HepG2 (cell line): ENCODE results near the gene AMOTL2.

Source experiments
- CHD4 ChIP-seq: fragments of 200-600 bp; sonication (generic); IDR thresholded peaks from 2 replicates; pipeline ENCODE4 v1.7.0; 2017; ENCODE audit warnings: mild to moderate bottlenecking, low read length, borderline replicate concordance
- CREB1 ChIP-seq, 2 experiments: fragments of 450-650 bp in 1 of 2; IDR thresholded peaks; 2 replicates each; pipeline ENCODE4 v1.6.1; 2016 to 2017; ENCODE audit warnings: control low read depth in 1 of 2, mild to moderate bottlenecking in 1 of 2, missing compliant biosample characterization in 1 of 2, missing genetic modification characterization in 1 of 2
- HCFC1 ChIP-seq: fragments of 150-350 bp; IDR thresholded peaks from 2 replicates; pipeline ENCODE4 v1.6.1; 2014; ENCODE audit warnings: low read depth, low read length
- NR1H2 ChIP-seq: sonication (generic); formaldehyde crosslinking; IDR thresholded peaks from 2 replicates; pipeline ENCODE4 v1.8.1; 2022; ENCODE audit warnings: low read depth, missing genetic modification reagents, borderline replicate concordance
- POLR2AphosphoS5 ChIP-seq: IDR thresholded peaks from 2 replicates; pipeline ENCODE4 v1.6.1; 2012; ENCODE audit warnings: low read depth, low read length
- TBP ChIP-seq: sonication (generic); formaldehyde crosslinking; IDR thresholded peaks from 2 replicates; pipeline ENCODE4 v1.5.0; 2020; ENCODE audit warnings: missing genetic modification reagents
- ZFAT ChIP-seq: sonication (generic); formaldehyde crosslinking; conservative IDR thresholded peaks from 2 replicates; pipeline ENCODE4 v1.8.1; 2023; ENCODE audit warnings: missing genetic modification reagents, inconsistent platforms
- ZMAT3 ChIP-seq: sonication (generic); formaldehyde crosslinking; conservative IDR thresholded peaks from 2 replicates; pipeline ENCODE4 v1.7.0; 2021; ENCODE audit warnings: missing genetic modification reagents
- ZNF274 ChIP-seq: sonication (generic); formaldehyde crosslinking; IDR thresholded peaks from 2 replicates; pipeline ENCODE4 v1.5.1; 2020; ENCODE audit warnings: mild to moderate bottlenecking, missing genetic modification reagents
- ZZZ3 ChIP-seq: sonication (generic); formaldehyde crosslinking; IDR thresholded peaks from 2 replicates; pipeline ENCODE4 v1.4.0; 2020; ENCODE audit warnings: missing genetic modification reagents, mild to moderate bottlenecking, borderline replicate concordance
- TF ChIP-seq, protein P1 (sequence below): sonication (generic); formaldehyde crosslinking; IDR thresholded peaks from 2 replicates; pipeline ENCODE4 v1.5.0; 2020; ENCODE audit warnings: mild to moderate bottlenecking, missing genetic modification reagents, moderate library complexity

DNA sequence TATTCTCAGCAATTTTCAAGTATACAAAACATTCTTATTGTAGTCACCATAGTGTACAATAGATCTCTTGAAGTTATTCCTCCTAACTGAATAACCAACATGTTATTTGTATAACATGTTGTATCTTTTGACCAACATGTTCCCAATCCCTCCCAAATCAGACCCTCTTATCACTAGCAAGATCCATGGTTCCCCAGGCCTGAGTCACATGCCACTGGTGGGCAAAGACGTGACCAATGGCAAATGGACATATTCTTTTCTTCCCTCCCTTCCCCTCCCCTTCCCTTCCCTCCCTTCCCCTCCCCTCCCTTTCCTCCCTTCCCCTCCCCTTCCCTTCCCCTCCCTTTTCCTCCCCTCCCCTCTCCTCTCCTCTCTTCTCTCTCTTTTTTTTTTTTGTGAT is 45.4 kb downstream of the AMOTL2 start:
- TF ChIP-seq ZFAT (CRISPR knock-in tag) (no peak), ZZZ3 (CRISPR knock-in tag) (no peak), NR1H2 (no peak), CHD4 (no peak), POLR2AphosphoS5 (no peak), ZNF274 (CRISPR knock-in tag) (no peak), HCFC1 (no peak), CREB1 (IDR thresholded peaks at IDR 0.05) (no peak), CREB1 (CRISPR knock-in tag; IDR thresholded peaks at IDR 0.05) (no peak), TBP (CRISPR knock-in tag) (no peak), ZMAT3 (CRISPR knock-in tag) (no peak)
- TF ChIP-seq, protein P1, sequence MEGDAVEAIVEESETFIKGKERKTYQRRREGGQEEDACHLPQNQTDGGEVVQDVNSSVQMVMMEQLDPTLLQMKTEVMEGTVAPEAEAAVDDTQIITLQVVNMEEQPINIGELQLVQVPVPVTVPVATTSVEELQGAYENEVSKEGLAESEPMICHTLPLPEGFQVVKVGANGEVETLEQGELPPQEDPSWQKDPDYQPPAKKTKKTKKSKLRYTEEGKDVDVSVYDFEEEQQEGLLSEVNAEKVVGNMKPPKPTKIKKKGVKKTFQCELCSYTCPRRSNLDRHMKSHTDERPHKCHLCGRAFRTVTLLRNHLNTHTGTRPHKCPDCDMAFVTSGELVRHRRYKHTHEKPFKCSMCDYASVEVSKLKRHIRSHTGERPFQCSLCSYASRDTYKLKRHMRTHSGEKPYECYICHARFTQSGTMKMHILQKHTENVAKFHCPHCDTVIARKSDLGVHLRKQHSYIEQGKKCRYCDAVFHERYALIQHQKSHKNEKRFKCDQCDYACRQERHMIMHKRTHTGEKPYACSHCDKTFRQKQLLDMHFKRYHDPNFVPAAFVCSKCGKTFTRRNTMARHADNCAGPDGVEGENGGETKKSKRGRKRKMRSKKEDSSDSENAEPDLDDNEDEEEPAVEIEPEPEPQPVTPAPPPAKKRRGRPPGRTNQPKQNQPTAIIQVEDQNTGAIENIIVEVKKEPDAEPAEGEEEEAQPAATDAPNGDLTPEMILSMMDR (CRISPR knock-in tag) = no peak
